MM.1S (cell line): ENCODE data around the gene FBLN2.

Experiments
- CTCF ChIP-seq: fragments of 300-600 bp; sonication (generic); IDR thresholded peaks from 2 replicates; pipeline ENCODE4 v1.5.1; 2016; ENCODE audit warnings: antibody characterized with exemption, low read length, mixed read lengths
- EZH2 ChIP-seq: fragments of 300-600 bp; sonication (generic); optimal IDR thresholded peaks from 2 replicates; pipeline ENCODE3; 2017; ENCODE audit warnings: low read depth, mild to moderate bottlenecking, antibody characterized with exemption, low read length, mixed read lengths
- EZH2phosphoT487 ChIP-seq: fragments of 300-600 bp; sonication (generic); IDR thresholded peaks from 2 replicates; pipeline ENCODE4 v1.6.1; 2018; ENCODE audit warnings: antibody characterized with exemption, low read length

GRCh38 chr3:13514639-13515435, 34.1 kb upstream of the FBLN2 start:
- no peak for TF ChIP-seq CTCF
- TF ChIP-seq EZH2: peak; percentile 16
- no peak for TF ChIP-seq EZH2phosphoT487
